Activated CD4-positive, alpha-beta T cell treated with anti-CD3 and anti-CD28 coated beads, Interleukin-2, Interleukin-6, amounts not matched to agents 100 ng/mL and 50 ng/mL, durations not matched to agents 16 hours and 8 hours (primary cell): ENCODE results near the gene GRSF1.
"Not testable (repeated sequence)": the region's sequence is repeated elsewhere in the genome, so short reads cannot be mapped to it uniquely, and the experiment has no call there.

ENCODE experiments used
- DNase-seq: peaks from one replicate; pipeline ENCODE4 v3.0.0-alpha.2; 2020

GRSF1 gene

DNA sequence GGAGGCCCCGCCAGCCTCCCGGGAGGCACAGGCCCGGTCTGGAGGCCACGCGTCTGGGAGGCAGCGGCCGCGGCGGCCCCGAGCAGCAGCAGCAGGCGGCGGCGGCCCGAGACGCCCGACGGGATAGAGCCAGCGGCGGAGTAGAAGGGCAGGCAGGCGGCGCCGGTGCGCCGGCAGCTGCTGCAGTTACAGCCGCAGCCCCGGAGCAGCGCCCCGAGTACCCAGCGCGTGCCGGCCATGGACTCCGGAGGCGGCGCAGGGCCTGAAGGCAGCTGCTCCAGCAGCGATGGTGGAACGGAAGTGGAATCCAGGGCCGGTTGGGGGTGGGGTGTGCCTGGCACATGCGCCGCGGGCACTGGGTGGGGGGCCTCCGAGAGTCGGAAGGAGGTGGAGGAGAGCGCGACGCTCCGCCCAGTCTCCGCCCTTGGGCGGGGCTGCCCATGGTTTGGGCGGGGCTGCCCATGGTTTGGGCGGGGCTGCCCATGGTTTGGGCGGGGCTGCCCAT, at the start of gene GRSF1:
Gene GRSF1 (minus strand): TSS at position 302 of the 505 bp plus-strand sequence. CDS start 63 bp downstream, at position 239.
- peak; percentile 97 for DNase-seq

- no peak for DNase-seq
These were observed 45.5 kb upstream of the GRSF1 start for GRCh38 chr4:70885174-70885573.

GRCh38 chr4:70880739-70881138, 41.0 kb upstream of the GRSF1 start:
- DNase-seq = no peak

DNA sequence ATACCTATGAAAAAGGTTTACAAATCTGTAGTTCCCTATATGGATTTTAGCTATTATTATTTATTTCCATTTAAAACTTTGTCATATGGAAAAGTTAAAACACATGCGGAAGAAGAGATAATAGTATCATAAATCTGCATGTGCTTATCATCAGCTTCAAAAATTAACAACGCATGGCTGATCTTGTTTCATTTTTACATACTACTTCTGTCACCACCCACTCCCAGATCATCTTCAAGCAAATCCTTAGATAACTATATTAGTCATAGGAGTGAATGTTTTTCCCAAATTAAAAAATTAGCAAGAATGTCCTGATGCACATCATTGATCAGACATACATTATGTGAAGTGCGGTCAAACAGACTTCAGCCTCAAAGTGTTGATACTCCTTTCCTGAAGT, 37.9 kb upstream of the GRSF1 start:
- DNase-seq = no peak

GRCh38 chr4:70874268-70875156, 34.8 kb upstream of the GRSF1 start:
- no peak for DNase-seq

DNA sequence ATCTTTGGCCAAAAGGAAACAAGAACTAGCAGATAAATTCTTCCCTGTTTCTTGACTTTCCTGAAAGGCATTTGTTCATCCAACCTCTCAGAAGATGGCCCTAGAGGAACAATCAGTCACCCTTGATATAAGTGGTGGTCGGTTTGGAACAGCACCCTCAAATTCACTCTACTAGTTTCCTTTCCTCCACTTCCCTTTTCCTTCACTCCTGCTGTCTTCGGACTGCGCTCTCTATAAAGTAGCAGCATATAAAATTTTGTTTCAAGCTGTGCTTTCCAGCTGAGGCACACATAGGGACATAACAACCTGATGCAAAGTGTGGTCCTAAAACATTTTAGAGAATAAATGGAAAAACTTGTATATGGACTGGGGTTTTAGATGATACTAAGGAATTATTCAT, 33.5 kb upstream of the GRSF1 start:
- no peak for DNase-seq

- DNase-seq = no peak
These were observed 29.1 kb upstream of the GRSF1 start for GRCh38 chr4:70868778-70869177.

DNA sequence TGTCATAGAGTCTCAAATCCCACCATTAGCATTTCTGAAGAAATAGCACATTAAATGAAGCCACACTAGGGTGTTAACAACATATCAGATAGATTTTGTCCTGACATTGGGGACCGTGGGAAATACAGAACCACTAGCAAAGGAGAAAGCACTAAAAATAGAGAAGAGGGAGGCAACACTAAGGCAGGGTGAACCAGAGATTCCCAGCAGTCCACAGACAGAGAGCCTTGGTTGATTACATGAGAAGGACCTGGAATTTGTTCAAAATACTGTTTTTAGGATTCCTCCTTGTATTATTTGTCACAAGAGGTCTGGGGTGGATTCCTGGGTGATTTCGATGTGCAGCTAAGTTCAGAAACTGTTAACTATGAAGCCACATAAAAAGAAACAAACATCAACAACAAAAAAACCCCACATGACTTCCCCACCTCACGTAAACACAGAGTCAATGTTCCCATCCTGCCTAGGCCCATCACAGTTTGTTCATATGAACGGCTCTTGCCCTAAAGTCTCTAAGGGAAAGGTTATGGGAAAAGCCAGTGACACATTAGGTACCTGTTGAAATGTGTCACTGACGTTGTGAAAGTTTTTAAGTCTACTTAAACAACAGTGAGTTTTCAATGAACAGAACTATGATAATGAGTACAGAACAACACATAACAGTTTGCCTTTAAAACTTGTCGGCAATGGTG, 23.6 kb upstream of the GRSF1 start:
- peak; percentile 13 for DNase-seq

DNA sequence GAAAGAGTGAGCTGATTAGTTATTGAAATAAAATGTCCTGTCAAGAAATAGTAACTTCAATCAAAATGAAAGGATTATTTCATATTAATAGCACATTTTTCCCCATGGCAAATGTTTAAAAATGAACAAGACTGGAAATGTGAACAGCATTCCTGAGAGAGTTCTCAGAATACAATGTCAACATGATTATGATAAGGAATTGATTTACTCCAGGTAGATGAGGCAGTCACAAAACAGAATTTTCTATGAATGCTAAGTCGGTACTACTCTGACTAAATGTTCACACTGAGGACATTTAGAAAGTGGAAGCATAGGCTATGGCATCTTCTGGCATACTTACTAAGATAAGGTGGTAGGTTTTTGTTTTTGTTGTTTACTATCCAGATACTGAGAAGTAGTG, 19.4 kb upstream of the GRSF1 start:
- DNase-seq = no peak

DNA sequence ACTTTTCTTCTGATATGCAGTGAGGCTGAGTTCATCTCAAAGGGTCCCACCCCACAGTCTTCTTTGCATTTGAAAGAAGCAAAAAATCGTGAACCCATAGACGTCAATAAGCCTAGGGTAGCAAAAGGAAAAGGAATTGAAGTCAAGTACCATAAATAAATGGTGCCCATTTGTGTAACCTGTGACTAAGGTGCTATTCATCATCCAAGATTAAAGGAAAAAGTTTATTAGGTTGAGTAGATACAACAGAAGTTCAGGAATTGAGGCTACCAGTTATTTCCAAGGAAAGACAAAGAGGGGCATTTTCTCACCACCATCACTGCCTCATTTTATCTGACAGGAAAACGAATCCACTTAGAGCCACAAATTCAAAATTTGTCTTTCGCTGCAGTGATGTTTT, 18.8 kb upstream of the GRSF1 start:
- no peak for DNase-seq

- no peak for DNase-seq
These were observed 15.8 kb upstream of the GRSF1 start for GRCh38 chr4:70855464-70855863.

DNA sequence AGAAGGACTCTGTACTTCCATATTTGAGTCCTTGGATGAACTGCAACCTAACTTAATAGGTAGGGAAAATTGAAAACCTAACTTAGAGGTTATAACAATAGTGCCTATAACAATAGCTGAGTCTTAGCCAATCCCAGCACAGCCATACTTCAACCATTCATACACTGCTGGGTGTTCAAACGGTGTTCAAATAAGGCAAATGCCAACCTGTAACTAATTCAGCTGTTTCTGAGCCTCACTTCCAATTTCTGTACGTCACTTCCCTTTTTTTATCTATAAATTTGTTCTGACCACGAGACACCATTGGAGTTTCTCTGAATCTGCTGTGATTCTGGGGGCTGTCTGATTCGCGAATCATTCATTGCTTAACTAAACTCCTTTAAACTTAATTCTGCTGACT, 9.6 kb upstream of the GRSF1 start:
- no peak for DNase-seq

DNA sequence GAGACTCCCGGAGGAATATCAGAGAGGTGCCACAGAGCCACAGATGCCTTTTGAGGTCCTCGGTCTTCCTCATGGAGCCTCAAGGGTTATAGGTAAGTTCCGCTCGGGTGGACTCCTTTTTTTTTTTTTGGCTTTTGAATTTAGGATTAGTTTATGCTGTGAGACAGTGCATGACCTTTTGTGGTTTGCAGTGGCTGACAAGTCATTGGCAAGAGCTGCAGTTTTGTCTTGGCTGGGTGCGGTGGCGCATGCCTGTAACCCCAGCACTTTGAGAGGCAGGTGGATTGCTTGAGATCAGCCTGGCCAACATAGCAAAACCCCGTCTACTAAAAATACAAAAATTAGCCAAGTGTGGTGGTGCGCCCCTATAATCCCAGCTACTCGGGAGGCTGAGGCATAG, 4.5 kb upstream of the GRSF1 start:
- DNase-seq = no peak

DNA sequence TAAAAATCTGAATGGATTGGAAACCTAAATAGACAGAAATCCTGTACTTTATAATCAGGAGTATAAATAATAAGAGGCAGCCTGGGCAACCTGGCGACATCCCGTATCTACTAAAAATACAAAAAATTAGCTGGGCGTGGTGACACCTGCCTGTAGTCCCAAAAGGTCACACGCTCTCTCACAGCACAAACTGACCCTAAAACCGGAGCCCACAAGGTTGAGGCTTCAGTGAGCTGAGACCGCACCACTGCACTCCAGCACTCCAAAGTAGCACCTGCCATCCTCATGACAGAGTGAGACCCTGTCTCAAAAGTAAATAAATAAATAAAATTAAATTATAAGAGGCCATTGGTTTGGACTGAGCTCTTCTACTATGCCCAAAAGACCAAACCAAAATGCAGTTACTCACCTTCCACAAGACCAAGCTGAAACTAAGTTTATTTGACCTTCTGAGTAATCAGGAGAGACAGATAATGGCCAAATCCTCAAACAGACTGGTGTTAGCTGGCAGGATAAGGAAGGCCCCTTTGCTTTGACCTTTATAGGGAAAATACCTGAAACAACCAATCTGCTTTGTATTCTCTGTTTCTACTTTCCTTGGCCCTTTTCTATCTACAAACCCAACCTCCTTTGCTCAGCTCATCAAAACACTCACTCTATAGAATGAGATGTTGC, 3.2 kb upstream of the GRSF1 start:
- DNase-seq = peak; percentile 3

GRCh38 chr4:70841951-70842350, 2.3 kb upstream of the GRSF1 start:
- no peak for DNase-seq

DNA sequence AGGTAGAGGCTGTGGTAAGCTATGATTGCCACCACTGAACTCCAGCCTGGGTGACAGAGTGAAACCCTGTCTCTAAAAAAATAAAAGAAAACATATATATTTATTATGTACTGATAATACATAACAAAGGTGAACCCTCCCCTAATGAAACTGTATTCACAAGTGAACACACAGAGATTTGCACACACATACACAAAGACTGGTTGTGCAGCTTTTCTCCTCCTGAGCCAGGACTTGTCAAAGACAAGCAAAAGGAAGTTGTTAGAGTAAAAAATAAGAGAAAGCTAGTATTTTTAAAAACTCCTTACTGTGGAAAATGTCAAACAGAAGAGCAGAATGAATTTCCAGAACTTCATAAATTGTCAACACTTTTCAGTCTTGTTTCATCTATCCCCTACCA, 1.5 kb upstream of the GRSF1 start:
- no peak for DNase-seq

GRCh38 chr4:70840631-70841030, 941 bp upstream of the GRSF1 start:
- DNase-seq = not testable (repeated sequence)

DNA sequence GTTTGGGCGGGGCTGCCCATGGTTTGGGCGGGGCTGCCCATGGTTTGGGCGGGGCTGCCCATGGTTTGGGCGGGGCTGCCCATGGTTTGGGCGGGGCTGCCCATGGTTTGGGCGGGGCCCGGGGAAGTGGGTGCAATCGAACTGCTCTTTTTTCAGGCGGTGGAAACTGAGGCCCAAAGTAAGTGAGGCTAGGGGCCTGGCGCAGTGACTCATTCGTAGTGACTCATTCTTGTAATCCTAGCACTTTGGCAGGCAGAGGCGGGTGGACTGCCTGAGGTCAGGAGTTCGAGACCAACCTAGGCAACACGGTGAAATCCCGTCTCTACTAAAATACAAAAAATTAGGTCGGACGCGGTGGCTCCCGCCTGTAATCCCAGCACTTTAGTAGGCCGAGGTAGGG, 447 bp upstream of the GRSF1 start:
- DNase-seq = peak; percentile 89

GRCh38 chr4:70838666-70839588, 763 bp downstream of the GRSF1 start:
- DNase-seq = peak; percentile 73

DNA sequence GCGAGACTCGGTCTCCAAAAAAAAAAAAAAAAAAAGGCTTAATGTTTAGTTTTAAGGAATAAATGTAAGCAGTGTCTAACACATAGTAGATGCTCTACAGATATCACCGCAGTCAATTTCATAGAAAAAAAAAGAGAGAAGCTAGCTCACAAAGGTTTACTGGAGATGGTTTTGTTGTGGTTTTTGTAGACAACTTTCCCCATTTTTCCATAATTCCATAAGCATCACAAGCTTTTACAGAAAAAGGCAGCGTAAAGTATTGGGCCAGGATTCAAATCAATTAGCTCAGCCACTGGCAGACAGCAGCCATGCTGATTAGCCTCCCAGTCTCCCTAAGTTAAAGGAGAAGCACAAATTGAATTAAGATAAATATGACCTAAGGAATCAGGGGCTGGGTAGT, 1.5 kb downstream of the GRSF1 start:
- DNase-seq = no peak

DNA sequence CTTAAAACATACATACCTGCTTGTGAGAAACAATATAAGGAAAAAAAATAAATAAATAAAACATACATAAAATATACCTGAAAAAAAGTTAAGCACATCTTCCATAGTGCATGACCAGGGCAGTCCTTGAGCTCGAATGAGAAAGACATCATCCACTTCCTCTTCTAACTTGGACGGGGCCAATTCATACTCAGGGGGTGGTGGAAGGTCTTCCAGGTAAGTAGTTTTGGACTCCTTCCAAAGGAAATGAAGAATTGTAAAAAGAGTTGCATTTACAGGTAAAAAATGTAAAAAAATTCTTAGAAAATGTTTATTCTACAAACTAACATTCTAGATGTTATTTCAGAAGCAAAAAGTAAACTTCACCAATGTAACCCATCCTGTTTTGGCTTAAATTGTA, 3.6 kb downstream of the GRSF1 start:
- DNase-seq = no peak

- DNase-seq = no peak
These were observed 6.0 kb downstream of the GRSF1 start for GRCh38 chr4:70833675-70834074.
